ENCODE measurements around the gene DKC1.

DNA sequence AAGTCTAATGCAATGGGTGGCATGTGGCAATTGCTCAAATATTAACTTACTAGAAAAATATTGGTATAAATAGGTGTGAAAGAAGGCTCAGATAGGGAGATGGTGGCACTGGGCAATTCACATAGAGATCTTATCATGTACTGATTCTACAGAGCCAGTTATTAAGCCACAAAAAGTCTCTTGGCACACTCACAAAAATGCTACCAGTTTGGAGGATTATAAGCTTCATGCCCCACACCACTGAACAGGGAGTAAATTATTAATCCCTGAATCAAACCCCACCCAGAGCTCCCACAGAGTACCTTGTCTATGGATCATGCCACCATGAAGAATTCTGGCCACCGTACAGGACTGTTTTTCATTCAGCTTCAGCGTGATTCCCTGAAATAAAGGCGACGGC is 28.8 kb downstream of the DKC1 start:
- TF ChIP-seq ZFP3 (CRISPR knock-in tag; IDR thresholded peaks at IDR 0.05), result no peak
- no peak for TF ChIP-seq ESRRG (CRISPR knock-in tag; IDR thresholded peaks at IDR 0.05)
- no peak for TF ChIP-seq SNAI2 (CRISPR knock-in tag; IDR thresholded peaks at IDR 0.05)
- TF ChIP-seq RARB (CRISPR knock-in tag; IDR thresholded peaks at IDR 0.05), result no peak
- no peak for TF ChIP-seq TOX (CRISPR knock-in tag; IDR thresholded peaks at IDR 0.05; ENCODE audit: borderline replicate concordance)
